Measurements from ENCODE around the gene TET2.
A peak's percentile ranks its signal among the peaks of the same experiment; 100 is the strongest.
"Not testable (repeated sequence)": the region's sequence is repeated elsewhere in the genome, so short reads cannot be mapped to it uniquely, and the experiment has no call there.

The TET2 gene

DNA sequence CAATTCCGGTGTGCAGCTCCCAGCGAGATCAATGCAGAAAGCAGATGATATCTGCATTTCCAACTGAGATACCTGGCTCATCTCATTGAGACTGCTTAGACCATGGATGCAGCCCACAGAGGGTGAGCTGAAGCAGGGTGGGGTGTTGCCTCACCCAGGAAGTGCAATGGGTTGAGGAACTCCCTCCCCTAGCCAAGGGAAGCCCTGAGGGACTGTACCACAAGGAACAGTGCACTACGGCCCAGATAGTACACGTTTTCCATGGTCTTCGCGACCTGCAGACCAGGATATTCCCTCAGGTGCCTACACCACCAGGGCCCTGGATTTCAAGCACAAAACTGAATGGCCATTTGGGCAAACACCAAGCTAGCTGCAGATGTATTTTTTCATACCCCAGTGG lies 150.0 kb downstream of the TET2 start:
- no peak for DNase-seq

DNA sequence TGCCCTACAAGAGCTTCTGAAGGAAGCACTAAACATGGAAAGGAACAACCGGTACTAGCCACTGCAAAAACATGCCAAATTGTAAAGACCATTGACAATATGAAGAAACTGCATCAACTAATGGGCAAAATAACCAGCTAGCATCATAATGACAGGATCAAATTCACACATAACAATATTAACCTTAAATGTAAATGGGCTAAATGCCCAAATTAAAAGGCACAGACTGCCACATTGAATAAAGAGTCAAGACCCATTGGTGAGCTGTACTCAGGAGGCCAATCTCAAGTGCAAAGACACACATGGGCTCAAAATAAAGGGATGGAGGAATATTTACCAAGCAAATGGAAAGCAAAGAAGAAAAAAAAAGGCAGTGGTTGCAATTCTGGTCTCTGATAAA lies 152.4 kb downstream of the TET2 start:
- not testable (repeated sequence) for DNase-seq

DNA sequence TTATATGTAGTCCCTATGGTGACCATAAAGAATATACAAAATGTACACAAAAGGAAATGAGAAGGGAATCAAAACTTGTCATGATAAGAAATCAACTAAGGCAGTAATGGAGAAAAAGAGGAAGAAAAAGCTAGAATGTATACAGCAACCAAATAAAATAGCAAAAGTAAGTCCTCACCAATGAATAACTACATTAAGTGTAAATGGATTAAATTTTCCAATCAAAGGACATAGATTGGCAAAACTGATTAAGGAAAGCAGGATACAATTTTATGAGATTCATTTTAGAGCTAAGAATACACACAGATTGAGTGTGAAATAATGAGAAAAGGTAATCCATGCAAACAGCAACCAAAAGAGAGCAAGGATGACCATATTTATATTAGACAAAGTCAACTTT lies 157.4 kb downstream of the TET2 start:
- no peak for DNase-seq

DNA sequence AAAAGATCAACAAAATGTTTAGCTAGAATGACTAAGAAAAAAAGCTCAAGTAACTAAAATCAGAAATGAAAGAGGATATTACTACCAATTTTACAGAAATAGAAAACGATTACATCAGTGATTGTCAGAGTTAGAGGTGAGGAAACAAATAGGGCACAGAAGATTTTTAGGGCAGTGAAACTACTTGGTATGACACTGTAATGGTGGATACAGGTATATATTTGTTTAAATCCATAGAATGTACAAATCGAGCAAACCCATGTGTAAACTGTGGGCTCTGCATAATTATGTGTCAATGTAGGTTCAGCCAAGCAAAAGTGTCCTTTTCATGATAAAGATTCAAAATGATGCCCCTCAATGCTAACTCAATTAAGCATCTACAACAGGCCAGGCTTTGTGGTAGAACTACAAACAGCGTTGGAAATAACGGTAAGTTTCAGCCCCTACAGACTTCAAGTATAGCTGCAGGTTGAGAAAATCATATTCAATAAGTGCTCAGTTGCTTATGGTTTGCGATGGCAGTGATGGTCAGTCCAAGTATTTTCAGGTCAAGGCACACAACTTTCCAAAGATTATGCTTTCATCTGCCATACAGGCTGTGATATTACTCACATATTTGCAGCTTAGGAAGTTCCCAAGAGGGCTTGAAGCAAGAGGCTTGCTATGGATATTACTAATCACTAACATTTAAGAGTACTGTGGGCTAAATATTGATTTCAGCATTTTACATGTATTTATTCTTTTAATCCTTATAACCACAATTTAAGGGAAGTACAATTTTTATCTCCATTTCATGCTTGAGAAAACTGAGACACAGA lies 158.6 kb downstream of the TET2 start:
- no peak for DNase-seq

DNA sequence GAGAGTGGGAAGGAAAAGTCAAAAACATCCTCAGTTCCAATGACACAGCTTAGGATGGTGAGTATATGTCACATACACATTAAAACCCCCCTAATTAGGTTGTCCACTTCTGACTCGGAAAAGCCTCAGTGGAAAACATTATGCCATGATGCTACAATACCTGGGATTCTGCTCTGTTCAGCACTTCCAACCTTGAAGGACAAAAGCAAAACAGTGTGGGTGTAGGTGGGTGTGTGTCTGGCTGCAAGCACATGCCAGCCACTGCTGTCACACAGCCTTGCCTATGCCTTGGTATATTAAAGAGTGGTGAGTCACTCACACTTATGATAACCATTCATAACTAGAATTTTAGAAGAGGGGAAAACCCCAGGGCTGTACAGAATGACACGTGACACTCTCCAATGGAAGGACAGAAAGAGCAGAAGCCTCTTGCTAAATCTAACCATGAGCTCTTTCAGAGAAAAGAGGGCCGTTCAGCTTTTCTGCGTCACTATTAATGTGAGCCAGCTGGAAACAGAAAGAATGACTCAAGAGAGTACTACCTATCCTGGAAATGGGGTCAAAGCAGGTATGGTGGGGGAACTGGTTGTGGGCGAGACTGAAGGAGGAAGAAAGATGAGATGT lies 159.6 kb downstream of the TET2 start:
- peak; percentile 58 for DNase-seq

DNA sequence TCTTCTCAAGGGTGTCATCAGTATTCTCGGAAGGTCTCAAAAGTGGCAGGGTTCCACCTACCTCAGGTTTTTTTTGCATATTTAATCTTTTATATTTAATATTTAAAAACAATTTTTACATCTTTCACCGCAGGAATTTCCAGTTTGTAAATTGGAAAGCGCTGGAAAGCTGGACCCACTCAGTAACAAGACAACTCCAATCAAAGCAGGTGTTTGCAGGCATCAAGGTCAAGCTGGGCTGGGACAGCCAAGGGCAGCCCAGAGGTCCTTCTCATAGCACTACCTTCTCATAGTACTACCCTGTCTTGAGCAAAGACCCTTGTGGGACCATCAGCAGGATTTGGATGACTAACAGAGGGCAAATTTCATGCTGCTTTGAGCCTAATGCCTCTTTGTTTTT lies 160.1 kb downstream of the TET2 start:
- no peak for DNase-seq

DNA sequence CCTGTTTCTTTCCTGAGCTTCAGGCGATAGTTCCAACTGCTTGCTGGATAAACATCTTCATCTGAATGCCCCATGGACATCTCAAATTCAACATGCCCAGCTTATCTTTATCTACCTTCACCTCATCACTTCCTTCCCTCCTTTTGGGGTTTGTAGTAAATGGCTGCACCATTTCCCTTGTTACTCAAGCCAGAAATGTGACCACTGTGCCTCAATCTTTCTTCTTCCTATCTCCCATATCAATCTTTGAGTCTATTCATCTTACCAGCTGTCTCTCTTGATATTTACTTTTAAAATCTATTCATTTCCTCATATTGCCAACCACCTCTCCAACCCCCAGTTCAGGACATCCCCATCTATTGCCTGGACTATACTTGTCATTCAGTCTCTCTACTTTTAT lies 171.8 kb downstream of the TET2 start:
- no peak for DNase-seq

DNA sequence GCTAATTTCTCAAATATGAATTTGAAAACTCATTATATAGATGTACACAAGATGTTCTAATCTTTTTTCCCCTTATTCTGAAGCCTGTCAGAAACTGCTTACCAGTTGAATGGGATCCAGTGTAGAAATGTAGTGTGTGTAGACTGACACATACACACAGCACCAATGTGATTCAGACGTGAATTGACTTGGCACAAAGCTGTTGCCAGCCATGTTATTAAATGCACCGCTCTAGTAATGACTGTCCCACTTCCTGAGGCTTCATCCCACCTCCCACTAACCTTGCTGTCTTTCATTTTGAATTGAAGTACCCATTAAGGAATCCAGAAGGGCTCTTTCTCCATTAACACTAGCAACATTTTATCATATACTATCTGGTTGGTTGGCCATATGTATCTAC lies 180.5 kb downstream of the TET2 start:
- no peak for DNase-seq

DNA sequence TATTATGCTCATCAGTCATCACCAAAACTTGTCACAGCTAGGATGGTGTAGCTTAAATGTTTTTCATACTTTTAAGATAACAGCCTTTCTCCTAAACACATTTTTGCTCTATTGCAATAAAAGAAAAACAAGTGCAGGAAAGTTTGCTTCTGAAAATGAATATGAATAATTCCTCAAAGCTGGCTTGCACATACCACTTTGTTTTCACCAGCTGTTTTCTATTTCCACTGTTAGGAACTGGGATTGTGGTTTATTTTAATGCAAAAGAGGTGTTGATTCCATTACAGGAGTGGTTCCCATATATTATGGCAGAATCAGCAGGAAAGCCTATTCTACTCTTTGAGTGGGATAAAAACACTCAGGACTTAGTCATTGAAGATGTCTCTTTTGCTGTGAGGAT lies 181.3 kb downstream of the TET2 start:
- DNase-seq: no peak

DNA sequence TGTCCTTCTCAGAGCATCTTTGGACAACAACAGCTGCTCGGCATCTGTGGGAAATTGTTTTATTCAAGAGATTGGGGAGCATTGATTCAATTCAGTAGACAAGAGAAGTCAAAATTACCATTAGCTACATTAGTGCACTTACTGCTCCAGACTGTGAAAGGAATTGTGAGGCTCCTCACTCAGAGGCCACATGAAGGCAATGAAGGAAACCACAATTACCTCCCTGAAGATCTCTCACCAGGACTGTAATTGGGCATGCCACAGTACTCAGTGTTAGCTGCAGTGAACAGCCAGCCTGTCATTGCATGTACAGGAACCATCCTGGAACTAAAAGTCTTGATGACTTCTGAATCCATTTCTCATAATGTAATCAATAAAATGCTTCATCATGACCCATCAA lies 182.4 kb downstream of the TET2 start:
- no peak for DNase-seq
